ENCODE measurements around the gene BST1.

DNA sequence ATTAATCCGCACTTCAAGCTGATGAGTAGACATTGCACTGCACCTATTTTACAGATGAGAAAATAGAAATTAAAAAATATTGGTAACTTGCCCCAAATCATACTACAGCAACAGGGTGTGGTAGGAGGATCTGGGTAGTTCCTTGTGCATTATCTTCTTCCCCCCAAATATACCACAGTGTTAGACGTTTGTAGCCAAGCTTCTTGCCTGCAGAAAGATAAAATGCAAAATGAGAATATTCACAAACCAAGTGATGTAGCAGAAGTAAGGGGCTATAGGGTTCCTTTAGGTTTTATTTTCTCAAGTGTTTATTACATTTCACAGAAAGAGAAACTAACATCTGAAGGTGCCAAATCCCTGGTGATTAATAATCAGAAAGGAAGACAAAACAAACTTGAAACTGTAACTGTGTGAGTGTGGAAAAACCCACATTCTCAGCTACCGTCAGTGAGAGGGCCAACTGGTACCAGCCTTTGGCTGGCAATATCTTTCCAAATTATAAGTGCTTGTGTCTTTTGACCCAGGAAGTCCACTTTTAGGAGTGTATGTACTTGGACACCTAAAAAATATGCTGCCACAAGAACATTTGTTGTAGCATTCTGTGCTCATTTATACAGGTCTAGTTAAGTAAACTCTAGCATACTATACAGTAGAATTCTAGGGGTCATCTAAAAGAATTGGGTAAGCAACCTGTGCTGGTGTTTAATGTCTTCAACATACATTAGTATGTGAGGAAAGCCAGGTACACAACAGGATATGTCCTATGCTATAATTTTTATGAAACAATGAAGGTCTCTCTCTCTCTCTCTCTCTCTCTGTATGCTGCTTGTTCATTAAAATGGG lies 68.6 kb downstream of the BST1 start:
- TF ChIP-seq, protein P1, sequence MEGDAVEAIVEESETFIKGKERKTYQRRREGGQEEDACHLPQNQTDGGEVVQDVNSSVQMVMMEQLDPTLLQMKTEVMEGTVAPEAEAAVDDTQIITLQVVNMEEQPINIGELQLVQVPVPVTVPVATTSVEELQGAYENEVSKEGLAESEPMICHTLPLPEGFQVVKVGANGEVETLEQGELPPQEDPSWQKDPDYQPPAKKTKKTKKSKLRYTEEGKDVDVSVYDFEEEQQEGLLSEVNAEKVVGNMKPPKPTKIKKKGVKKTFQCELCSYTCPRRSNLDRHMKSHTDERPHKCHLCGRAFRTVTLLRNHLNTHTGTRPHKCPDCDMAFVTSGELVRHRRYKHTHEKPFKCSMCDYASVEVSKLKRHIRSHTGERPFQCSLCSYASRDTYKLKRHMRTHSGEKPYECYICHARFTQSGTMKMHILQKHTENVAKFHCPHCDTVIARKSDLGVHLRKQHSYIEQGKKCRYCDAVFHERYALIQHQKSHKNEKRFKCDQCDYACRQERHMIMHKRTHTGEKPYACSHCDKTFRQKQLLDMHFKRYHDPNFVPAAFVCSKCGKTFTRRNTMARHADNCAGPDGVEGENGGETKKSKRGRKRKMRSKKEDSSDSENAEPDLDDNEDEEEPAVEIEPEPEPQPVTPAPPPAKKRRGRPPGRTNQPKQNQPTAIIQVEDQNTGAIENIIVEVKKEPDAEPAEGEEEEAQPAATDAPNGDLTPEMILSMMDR (conservative IDR thresholded peaks at IDR 0.05 in 1 of 2, IDR thresholded peaks at IDR 0.05 in 1 of 2; ENCODE audit: extremely low read depth in 1 of 2, insufficient read depth in 1 of 2, low read depth in 1 of 2, low read length in 2 of 2) = no peak
- TF ChIP-seq EZH2 (IDR thresholded peaks at IDR 0.05; ENCODE audit: borderline replicate concordance, low read length) = no peak
